H1 (cell line): ENCODE results near the gene GPSM3. TPM values are rescaled to one million over a fixed set of nuclear protein-coding genes. Genes with fewer than 3 reads are reported as not detected.

ENCODE experiments used
- POU5F1 ChIP-seq: IDR thresholded peaks from 2 replicates; pipeline ENCODE4 v1.6.1; 2011; ENCODE audit warnings: low read depth, mild to moderate bottlenecking, low read length, moderate library complexity
- polyA plus RNA-seq, 7 experiments: library from polyadenylated mRNA; depleted of rRNA in 3 of 7; stranded (reverse) in 5 of 7; unstranded in 2 of 7; fragments of >200 nt in 5 of 7; fragments of 200-250 nt in 2 of 7; gene quantifications; 1 replicate in 5 of 7; 2 replicates in 1 of 7; 4 replicates in 1 of 7; pipeline versions ENCODE4 v1.2.1 to v1.2.3, GENCODE V29; 2011 to 2013; ENCODE audit warnings: missing spikeins in 2 of 7, mixed read lengths in 2 of 7
- total RNA-seq: library from RNA; stranded (reverse); fragmentation: NEBNext Ultra II Directional; extraction: Animal tissue kit (Norgen Biotek cat#: 25700); gene quantifications from 2 replicates; pipeline ENCODE4 v1.2.1, GENCODE V29; 2021

GPSM3 gene
- total and polyA plus RNA-seq, 2 of the 8 experiments (the other 6 are each of a cell fraction or from before 2014, with no cell fraction given), result 6.6 to 9.8 TPM

- no peak for TF ChIP-seq POU5F1
These were observed 25.7 kb upstream of the GPSM3 start (continued) for GRCh38 chr6:32218167-32218566.
